ENCODE results near the gene LIN28B.
"Not testable (repeated sequence)": the region's sequence is repeated elsewhere in the genome, so short reads cannot be mapped to it uniquely, and the experiment has no call there.

LIN28B gene

GRCh38 chr6:105069821-105070445 lies 113.0 kb downstream of the LIN28B start:
- DNase-seq = no peak

DNA sequence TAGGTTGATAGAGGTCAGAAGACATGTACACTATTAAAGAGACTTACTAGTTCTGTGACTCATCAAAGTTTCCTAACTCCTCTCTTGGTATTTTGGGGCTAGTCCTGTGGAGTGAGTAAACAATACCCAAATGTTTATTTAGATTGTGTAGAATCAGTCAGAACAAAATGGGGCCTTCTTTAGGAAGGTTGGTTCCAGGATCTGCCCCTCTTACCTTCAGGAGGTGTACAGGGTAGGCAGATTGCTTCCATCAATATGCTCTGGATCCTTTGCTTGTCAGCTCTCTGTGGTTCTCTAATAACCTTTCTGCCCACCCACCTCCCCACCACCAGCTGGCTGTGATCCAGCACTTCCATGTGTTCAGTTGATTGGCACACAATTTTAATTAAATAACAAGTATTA lies 115.9 kb downstream of the LIN28B start:
- no peak for DNase-seq

DNA sequence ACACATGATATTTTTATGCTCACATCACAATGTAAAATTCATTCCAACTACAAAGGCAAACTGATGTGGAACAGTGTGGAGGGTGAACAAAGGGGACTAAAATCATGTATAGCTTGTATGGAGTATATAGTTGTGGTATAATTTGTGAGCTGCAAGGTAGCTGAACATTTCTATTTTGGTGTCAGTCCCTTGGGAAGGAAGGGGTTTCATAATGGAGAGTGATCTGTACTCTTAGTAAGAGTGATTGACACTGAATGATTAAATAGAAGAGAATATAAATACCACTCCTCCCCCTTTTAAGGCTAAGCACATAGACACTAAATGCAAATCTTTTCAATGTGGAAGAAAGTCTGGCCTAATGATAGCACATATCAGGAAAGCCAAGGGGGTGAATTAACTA lies 118.3 kb downstream of the LIN28B start:
- no peak for DNase-seq

DNA sequence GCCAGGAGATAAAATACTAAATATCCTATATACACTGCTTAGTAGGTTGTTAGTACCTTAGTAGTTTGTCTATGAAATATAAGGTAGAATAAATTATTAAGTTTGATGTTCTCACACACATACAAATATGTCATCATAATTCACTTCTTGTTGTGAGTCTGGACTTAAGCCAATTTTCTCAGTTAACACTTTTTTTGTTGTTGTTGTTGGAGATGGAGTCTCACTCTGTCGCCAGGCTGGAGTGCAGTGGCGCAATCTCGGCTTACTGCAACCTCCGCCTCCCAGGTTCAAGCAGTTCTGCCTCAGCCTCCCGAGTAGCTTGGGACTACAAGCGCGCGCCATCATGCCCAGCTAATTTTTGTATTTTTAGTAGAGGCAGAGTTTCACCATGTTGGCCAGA lies 119.5 kb downstream of the LIN28B start:
- DNase-seq = not testable (repeated sequence)

DNA sequence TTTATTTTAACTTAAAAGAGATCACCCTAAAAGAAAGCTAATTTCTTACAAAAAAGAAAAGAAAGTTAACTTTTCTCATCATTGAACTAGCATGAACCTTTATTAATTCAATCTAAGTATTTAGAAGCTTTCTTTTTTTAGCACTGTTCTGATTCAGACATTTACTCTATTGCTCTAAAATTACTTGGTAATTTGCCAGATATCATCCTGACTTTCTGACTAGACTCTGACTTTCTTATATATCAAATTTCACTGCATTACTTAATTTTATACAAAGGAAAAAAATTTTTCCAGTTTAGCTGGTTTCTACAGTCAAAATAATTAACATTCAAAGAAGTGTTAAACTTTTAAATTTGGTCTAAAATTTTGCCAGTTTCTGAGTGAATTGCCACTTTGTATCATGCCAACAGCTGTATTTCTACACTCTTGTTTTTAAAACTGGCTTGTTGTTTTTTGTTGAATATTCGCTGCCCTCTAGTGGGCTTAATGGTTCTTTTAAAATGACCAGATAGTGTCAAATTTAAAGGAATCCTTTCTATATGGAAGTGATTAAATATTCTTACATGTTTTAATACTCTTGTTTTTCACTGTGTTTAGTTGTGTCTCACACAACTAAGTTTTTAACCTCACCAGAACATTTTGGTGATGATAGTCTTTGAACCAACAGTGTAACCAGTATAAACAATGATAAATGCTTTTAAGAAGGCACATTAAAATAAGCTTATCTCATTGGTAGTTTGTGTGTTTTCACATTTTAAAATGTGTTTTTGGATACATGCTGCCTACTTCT lies 120.9 kb downstream of the LIN28B start:
- DNase-seq = peak in 1 of 2 donors; percentile 69

DNA sequence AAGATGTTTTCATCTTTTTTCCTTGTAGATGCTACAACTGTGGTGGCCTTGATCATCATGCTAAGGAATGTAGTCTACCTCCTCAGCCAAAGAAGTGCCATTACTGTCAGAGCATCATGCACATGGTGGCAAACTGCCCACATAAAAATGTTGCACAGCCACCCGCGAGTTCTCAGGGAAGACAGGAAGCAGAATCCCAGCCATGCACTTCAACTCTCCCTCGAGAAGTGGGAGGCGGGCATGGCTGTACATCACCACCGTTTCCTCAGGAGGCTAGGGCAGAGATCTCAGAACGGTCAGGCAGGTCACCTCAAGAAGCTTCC lies 121.4 kb downstream of the LIN28B start:
- DNase-seq = no peak

GRCh38 chr6:105080279-105080678 lies 123.4 kb downstream of the LIN28B start:
- no peak for DNase-seq

DNA sequence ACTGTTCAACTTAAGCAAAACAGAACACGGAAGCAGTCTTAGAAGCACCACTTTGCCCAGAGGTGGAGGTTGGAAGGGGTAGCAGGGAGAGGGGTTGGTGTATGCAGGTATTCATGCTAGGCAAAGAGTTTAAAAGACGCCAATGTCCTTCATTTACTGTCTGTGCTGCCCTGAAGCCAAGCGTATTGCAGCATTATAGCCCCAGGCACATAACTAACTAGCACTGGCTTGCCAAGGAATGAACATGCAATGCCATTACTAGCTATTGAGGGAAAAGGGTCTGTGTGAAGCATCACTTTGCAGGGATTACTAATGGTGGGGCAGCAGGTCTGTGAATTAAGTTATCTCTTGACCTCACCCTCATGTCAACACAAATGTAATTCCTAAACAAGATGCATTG lies 124.8 kb downstream of the LIN28B start:
- not testable (repeated sequence) for DNase-seq

- peak in 1 of 2 donors; percentile 83 for DNase-seq
Measured at GRCh38 chr6:105087571-105088211, 130.8 kb downstream of the LIN28B start.

- no peak for DNase-seq
Measured at GRCh38 chr6:105091140-105091829, 134.4 kb downstream of the LIN28B start.

DNA sequence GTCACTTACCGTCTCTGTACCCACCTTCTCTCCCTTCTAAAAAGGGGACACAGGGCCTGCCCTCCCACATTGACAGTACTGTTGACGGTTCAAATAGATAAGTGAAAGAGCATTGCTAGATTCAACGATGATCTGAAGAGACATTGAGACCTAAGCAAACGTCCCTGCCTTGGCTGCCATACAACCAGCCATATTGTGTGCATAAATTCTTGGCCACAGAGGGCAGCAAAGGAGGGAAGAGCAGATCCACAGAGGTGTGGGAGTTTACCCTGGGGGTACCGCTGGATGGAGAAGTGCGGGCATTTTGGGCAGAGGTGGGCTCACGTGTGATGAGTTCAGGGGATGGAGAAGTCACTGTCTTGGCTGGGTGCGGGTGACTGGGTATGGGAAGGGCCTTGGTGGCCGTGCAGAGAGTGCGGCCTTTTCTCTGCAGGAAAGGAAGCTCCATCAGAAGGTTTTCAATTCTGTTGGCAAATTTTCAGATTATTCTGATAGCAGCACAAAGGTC lies 137.3 kb downstream of the LIN28B start:
- no peak for DNase-seq

GRCh38 chr6:105095139-105095538 lies 138.2 kb downstream of the LIN28B start:
- no peak for DNase-seq

- no peak for DNase-seq
Measured at GRCh38 chr6:105097288-105097687, 140.4 kb downstream of the LIN28B start.

DNA sequence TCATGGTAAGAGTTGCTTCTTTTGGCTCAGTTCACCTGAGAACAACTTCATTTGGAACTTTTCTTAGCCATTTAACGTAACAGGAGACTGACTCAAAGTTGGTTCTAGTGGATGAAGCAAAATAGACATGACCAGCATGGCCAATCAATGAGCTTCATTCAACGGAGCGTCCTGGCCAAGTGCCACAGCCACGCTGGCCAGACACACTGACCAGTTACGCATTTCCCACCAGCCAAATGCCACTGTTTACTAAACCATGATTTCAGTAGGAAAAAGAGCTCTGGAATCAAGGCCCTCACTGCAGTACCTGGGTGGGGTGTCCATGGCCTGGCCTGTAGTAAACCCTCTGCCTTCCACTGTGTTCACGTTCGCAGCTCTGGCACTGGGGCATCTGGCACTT lies 142.5 kb downstream of the LIN28B start:
- peak; percentile 16 to 43 for DNase-seq

- DNase-seq = no peak
Measured at GRCh38 chr6:105102186-105102585, 145.3 kb downstream of the LIN28B start.

- no peak for DNase-seq
Measured at GRCh38 chr6:105105094-105105493, 148.2 kb downstream of the LIN28B start.

DNA sequence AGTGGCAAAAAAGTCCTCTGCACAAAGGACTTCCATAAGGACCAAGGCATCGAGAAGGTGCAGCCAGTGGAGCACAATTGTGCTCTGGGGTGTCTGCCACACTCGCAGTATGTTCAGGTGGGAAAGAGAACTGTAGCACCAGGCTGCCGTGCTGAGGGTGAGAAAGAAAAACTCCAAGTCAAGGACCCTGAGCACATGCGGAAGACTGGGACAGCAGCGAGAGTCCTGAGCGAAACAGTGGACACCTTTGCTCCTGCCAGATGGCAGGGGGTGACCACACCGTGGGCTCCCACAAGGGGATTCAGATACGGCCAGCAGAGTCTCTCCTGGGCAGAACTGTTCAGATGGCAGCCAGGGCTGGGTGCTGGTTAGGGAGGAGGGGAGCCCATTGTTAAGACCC lies 149.4 kb downstream of the LIN28B start:
- DNase-seq = no peak

DNA sequence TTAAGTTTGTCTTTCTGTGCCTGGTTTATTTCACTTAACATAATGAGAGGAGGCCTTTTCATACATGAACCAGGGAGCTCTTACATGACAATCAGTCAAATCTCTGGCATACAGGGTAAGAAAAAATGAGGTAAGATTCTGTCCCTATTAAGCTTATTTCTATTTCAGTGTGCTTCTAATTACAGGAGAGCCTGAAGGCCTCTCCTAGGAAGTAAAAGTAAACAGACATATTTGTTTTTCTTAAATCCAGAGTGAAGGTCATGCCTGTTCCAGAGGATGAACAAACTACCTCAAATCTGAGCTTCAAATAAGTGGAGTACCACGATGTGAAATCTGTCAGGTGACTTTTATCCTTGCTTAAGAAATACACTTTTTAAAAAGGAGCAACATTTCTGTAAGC lies 150.3 kb downstream of the LIN28B start:
- DNase-seq = no peak

DNA sequence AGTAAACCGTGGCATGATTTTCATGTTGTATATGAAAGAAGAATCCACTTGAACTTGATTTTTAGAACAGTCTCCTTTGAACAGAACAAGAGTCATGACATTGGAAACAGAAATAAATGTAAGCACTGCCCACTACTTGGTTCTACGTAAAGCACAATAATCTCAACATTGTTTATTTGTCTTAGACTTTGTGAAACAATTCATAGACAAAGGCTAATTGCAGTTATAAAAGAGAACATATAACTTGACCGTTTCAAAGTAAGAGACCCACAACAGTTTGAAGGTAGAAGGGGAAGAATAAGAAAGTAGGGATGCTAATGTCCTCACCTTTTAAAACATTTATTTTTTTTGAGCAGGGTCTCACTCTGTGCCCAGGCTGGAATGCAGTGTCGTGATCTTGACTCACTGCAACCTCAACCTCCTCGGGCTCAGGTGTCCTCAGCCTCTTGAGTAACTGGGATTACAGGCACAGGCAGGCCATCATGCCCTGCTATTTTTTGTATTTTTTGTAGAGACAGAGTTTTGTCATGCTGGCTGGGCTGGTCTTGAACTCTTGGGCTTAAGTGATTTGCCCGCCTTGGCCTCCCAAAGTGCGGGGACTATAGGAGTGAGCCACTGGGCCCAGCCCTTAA lies 151.8 kb downstream of the LIN28B start:
- DNase-seq = no peak

- DNase-seq = no peak
Measured at GRCh38 chr6:105109955-105110895, 153.3 kb downstream of the LIN28B start.

- DNase-seq = no peak
Measured at GRCh38 chr6:105111105-105111504, 154.2 kb downstream of the LIN28B start.

- DNase-seq = no peak
Measured at GRCh38 chr6:105111871-105112270, 155.0 kb downstream of the LIN28B start.
